H1 (cell line): Measurements from ENCODE around the gene POLE. TPM values are rescaled to one million over a fixed set of nuclear protein-coding genes. Genes with fewer than 3 reads are reported as not detected.

ENCODE experiments used
- CTBP2 ChIP-seq: IDR thresholded peaks from 2 replicates; pipeline ENCODE4 v1.7.0; 2011; ENCODE audit warnings: borderline replicate concordance, mild to moderate bottlenecking, moderate library complexity, mixed read lengths, low read length; ENCODE audit not compliant: insufficient read depth, insufficient read length
- EP300 ChIP-seq, 2 experiments: IDR thresholded peaks; 1 replicate in 1 of 2; 2 replicates in 1 of 2; pipeline ENCODE4 v1.6.1; 2011 to 2012; ENCODE audit warnings: low read depth in 2 of 2, low read length in 2 of 2, mild to moderate bottlenecking in 2 of 2, borderline replicate concordance in 1 of 2, inconsistent platforms in 1 of 2, moderate library complexity in 1 of 2
- GTF2F1 ChIP-seq: IDR thresholded peaks from 2 replicates; pipeline ENCODE4 v1.6.1; 2012; ENCODE audit warnings: low read depth, low read length, improper control_type of control experiment, borderline replicate concordance
- POLR2A ChIP-seq, 2 experiments: IDR thresholded peaks; 1 replicate in 1 of 2; 2 replicates in 1 of 2; pipeline ENCODE4 v1.6.1; 2011; ENCODE audit warnings: low read depth in 2 of 2, low read length in 2 of 2, mild to moderate bottlenecking in 2 of 2; ENCODE audit errors: control extremely low read depth in 1 of 2
- SUZ12 ChIP-seq: fragments of 200-600 bp; sonication (generic); IDR thresholded peaks from 2 replicates; pipeline ENCODE4 v1.6.1; 2012; ENCODE audit warnings: mild to moderate bottlenecking, inconsistent platforms, low read length, moderate library complexity, mixed read lengths
- polyA plus RNA-seq, 7 experiments: library from polyadenylated mRNA; depleted of rRNA in 3 of 7; stranded (reverse) in 5 of 7; unstranded in 2 of 7; fragments of >200 nt in 5 of 7; fragments of 200-250 nt in 2 of 7; gene quantifications; 1 replicate in 5 of 7; 2 replicates in 1 of 7; 4 replicates in 1 of 7; pipeline versions ENCODE4 v1.2.1 to v1.2.3, GENCODE V29; 2011 to 2013; ENCODE audit warnings: missing spikeins in 2 of 7, mixed read lengths in 2 of 7
- total RNA-seq: library from RNA; stranded (reverse); fragmentation: NEBNext Ultra II Directional; extraction: Animal tissue kit (Norgen Biotek cat#: 25700); gene quantifications from 2 replicates; pipeline ENCODE4 v1.2.1, GENCODE V29; 2021

Gene POLE
- total and polyA plus RNA-seq, 2 of the 8 experiments (the other 6 are each of a cell fraction or from before 2014, with no cell fraction given) = 59.7 to 115 TPM

GRCh38 chr12:132575661-132576060 lies 111.5 kb downstream of the POLE start (continued):
- no peak for TF ChIP-seq GTF2F1
- no peak for TF ChIP-seq EP300 (IDR thresholded peaks at IDR 0.05; ENCODE audit: borderline replicate concordance in 1 of 2, low read depth in 2 of 2, low read length in 2 of 2)
- TF ChIP-seq SUZ12 = no peak
- no peak for TF ChIP-seq POLR2A (IDR thresholded peaks at IDR 0.05; ENCODE audit: control extremely low read depth in 1 of 2, low read depth in 2 of 2, low read length in 2 of 2)
- no peak for TF ChIP-seq CTBP2
